GM18502 (cell line): ENCODE results near the gene TCF7L2.

Experiments
- ATAC-seq: cut with Tn5 transposase; IDR thresholded peaks from one replicate; pipeline ENCODE4 v1.9.1; 2021; ENCODE audit warnings: mild to moderate bottlenecking; ENCODE audit not compliant: unreplicated experiment, poor library complexity

TCF7L2 gene

GRCh38 chr10:112949875-112950507, at the start of gene TCF7L2:
TSS of gene TCF7L2 (plus strand) at chr10:112950247. CDS start at chr10:112950757, 510 bp downstream.
- peak; percentile 74 for ATAC-seq

- no peak for ATAC-seq
Observed at GRCh38 chr10:112902730-112903129, 47.3 kb upstream of the TCF7L2 start.

GRCh38 chr10:112904000-112904399, 46.0 kb upstream of the TCF7L2 start:
- no peak for ATAC-seq

GRCh38 chr10:112906945-112907344, 43.1 kb upstream of the TCF7L2 start:
- ATAC-seq: no peak

- no peak for ATAC-seq
Observed at GRCh38 chr10:112907893-112908292, 42.2 kb upstream of the TCF7L2 start.

GRCh38 chr10:112911206-112911605, 38.8 kb upstream of the TCF7L2 start:
- no peak for ATAC-seq

- no peak for ATAC-seq
Observed at GRCh38 chr10:112912410-112912928, 37.6 kb upstream of the TCF7L2 start.

GRCh38 chr10:112913255-112913654, 36.8 kb upstream of the TCF7L2 start:
- no peak for ATAC-seq

GRCh38 chr10:112913661-112914287, 36.3 kb upstream of the TCF7L2 start:
- ATAC-seq: no peak

GRCh38 chr10:112914288-112914952, 35.6 kb upstream of the TCF7L2 start:
- no peak for ATAC-seq

GRCh38 chr10:112915590-112916572, 34.2 kb upstream of the TCF7L2 start:
- ATAC-seq: no peak

- no peak for ATAC-seq
Observed at GRCh38 chr10:112917681-112918080, 32.4 kb upstream of the TCF7L2 start.

GRCh38 chr10:112918771-112919170, 31.3 kb upstream of the TCF7L2 start:
- ATAC-seq: no peak

GRCh38 chr10:112919721-112920120, 30.3 kb upstream of the TCF7L2 start:
- ATAC-seq: no peak

- no peak for ATAC-seq
Observed at GRCh38 chr10:112926906-112927688, 22.9 kb upstream of the TCF7L2 start.

- no peak for ATAC-seq
Observed at GRCh38 chr10:112927980-112928379, 22.1 kb upstream of the TCF7L2 start.

- no peak for ATAC-seq
Observed at GRCh38 chr10:112932658-112933057, 17.4 kb upstream of the TCF7L2 start.

- ATAC-seq: no peak
Observed at GRCh38 chr10:112934193-112934592, 15.9 kb upstream of the TCF7L2 start.

- ATAC-seq: no peak
Observed at GRCh38 chr10:112938808-112939482, 11.1 kb upstream of the TCF7L2 start.
